Ramos (cell line): Measurements from ENCODE around the gene SRGAP2.
"Not testable (repeated sequence)": the region's sequence is repeated elsewhere in the genome, so short reads cannot be mapped to it uniquely, and the experiment has no call there.

Experiments used
- in situ Hi-C: fragments of 300-500 bp; cut with MboI; formaldehyde crosslinking; loops from one replicate; pipeline ENCODE4 v1.14.3; 2022; ENCODE audit warnings: low sequenced_read_pairs; ENCODE audit not compliant: unreplicated experiment

Gene SRGAP2

GRCh38 chr1:206204871-206205270, 1.5 kb downstream of the SRGAP2 start:
- in situ Hi-C loops, result not testable (repeated sequence)

- in situ Hi-C loops, result not testable (repeated sequence)
Observed at GRCh38 chr1:206205569-206205968, 2.2 kb downstream of the SRGAP2 start.

GRCh38 chr1:206210802-206211201, 7.5 kb downstream of the SRGAP2 start:
- in situ Hi-C loops, result not testable (repeated sequence)

- in situ Hi-C loops, result not testable (repeated sequence)
Observed at GRCh38 chr1:206215600-206216392, 12.5 kb downstream of the SRGAP2 start.

DNA sequence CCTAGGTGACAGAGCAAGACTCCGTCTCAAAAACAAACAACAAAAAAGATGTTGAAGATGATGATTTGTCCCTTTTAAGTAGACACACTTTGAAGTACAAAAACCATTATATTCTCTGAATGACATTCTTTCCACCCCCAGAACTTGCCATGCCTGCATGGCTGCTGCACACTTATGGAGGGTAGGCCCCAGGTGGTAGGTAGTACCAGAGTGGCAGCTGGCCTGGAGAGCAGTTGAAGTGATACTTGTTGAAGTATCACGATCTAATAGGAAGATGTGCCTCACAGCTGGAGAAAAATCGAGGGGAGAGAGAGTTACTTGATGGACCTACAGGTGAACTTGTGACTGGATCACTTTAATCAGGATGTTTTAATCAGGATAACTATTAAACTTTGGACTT, 14.9 kb downstream of the SRGAP2 start:
- in situ Hi-C loops, result not testable (repeated sequence)

GRCh38 chr1:206218765-206219164, 15.4 kb downstream of the SRGAP2 start:
- in situ Hi-C loops, result not testable (repeated sequence)

DNA sequence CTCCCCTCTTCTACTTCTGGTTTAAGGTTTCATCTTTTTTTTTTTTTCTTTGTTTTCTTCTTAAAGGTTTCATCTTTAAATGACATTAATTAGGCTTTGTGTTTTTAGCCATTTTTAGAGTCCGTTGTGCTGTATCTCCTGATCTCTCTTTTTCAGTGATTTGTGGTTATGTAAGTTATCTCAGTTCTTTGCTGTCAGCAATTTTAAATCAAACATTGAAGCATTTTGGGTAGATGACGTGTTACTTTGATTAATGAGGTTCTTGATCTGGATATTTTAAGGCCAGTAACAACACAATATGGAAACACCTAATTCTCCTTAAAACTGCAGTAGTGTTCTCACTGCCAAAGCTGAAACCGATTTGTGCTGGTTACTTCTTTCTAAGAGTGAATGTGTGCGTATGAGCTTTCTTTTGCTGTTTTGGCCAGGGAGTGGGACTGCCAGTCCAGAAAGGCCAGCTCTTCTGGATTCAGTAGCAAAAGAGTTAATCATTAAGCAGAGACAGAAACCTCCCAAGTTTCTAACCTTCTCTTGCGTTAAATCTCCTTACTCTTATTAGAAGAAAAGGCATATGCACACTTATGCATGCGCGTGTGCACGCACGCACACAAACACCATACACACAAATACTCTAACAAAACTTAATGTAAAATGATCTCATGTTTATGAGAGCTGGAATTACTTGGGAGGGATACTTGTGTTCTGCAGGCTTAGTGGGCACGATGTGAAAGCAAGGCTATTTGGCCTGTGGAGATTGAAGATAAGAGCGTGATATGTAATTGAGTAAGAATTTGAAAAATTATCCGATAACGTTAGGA, 16.4 kb downstream of the SRGAP2 start:
- in situ Hi-C loops, result not testable (repeated sequence)

DNA sequence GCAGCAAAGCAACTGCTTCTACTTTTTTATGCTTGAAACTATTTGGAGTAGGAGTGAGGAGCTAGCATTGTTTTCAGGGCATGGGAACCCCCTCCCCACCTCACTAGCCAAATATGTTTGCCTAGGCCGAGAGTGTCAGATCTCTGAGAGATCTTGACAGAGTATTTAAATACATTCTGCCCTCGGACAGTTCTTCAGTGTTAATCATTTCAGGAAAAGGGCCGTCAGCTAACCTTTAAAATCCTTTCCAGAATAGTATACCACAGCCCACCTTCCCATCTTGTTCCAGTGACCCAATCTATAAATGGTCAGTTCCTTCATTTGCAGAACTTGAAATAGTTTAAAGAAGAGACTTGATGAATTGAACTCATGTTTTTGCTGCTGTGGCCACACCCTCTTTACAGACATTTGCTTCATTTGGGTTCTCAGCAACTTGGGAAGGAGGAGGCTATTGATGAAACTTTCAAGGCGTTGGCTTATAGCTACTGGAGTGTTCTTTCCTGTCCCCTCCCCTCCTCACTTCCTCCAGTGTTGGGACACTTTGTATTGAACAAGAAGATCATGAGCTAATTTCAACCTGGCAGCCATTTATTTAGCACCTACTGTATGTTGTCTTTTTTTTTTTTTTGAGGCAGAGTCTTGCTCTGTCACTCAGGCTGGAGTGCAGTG, 17.1 kb downstream of the SRGAP2 start:
- in situ Hi-C loops, result not testable (repeated sequence)

DNA sequence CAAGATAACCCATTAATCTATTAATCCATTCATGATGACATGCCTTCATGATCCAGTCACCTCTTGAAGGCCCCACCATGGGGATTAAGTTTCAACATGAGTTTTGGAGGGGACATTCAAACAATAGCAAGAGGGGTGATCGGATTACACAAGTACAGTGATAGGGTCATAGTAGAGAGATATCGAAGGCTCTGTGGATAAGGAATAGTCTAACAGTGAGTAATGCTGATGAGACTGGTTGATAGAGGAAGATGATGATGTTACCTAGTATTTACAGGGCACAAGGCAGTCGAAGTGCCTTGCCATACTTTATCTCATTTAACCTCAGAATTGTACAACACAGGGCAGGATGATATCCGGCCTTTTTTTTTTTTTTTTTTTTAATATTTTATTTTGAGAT, 18.2 kb downstream of the SRGAP2 start:
- in situ Hi-C loops, result not testable (repeated sequence)

DNA sequence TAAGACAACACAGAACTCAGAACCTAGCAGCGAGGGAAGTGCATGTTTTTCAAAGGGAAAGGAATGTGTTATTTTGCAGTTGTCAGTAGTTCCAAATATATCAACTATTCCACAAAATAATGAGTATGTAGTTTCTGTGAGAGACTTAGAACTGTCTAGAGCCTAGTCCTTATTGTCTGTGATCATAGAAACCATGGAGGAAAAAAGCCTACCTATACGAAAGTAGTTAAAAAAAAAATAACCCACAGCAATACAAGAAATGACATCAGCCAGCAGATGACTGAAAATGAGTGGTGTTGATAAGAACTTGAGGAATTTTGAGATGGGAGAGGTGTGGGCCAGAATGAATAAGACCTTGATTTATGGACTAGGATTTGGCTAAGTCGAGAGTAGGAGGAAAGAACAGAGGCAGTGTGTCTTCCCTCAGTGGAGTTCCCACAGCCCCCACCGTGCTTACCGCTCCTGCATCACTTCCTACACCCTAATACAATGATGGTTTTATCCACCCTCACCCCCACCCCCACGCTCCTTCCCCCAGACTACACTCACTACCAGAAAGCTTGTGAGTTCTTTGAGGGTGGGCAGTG, 20.9 kb downstream of the SRGAP2 start:
- in situ Hi-C loops, result not testable (repeated sequence)

DNA sequence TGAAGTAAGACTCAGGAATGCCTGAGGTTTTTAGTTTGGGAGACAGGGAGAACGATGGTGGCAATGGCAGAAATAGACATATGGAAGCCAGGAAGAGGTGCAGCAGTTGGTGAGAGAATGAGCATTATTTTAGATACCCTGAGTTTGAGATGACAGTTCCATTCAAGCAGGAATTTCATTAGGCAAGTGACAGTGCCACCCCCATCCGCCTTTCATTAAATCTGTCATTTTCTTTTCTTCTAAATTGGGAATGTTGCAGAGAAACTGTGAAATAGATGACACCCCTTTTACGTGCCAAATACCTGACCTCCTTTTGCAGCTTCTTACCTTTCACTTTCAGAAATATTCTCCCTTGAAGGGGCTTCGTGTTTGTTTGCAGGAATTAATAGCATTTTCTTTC, 22.0 kb downstream of the SRGAP2 start:
- in situ Hi-C loops, result not testable (repeated sequence)

DNA sequence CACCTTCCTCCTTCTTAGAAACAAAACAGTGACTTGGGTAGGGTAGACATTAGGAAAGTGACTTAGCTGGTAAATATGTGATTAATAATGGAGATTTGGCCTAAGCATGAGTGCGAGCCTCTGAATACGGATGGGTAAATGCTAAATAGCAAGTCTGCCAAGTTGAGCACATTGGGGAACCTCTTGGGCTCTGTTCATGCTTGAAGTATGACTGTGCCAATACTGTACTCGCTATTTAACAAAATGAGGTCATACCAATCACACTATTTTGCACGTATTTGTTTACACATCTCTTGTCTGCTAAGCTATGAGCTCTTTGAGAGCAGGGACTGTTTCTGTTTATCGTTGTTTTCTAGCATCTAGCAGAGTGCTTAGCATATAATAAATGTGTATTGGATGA, 23.5 kb downstream of the SRGAP2 start:
- in situ Hi-C loops, result not testable (repeated sequence)

DNA sequence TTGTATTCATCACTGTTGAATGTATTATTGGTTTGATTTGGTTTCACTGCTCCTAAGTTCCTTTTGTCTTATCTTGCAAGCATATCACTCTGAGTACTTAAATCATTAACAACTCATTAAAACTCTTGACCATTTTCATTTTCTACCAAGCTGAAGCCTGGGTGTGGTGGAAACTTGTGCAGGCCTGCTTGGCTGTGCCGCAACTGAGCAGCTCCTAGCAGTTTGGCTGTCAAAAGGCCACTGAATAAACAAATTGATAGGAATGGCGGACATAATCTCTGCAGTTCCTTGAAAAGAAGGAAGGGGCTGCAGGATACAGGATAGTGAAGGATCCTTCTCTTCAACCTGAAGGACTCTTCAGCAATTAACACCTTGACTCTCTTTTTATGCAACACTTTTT, 25.9 kb downstream of the SRGAP2 start:
- in situ Hi-C loops, result not testable (repeated sequence)

- in situ Hi-C loops, result not testable (repeated sequence)
Observed at GRCh38 chr1:206231989-206232388, 28.6 kb downstream of the SRGAP2 start.

- in situ Hi-C loops, result not testable (repeated sequence)
Observed at GRCh38 chr1:206232970-206233645, 29.8 kb downstream of the SRGAP2 start.

- in situ Hi-C loops, result not testable (repeated sequence)
Observed at GRCh38 chr1:206234189-206234916, 31.0 kb downstream of the SRGAP2 start.

GRCh38 chr1:206235190-206235589, 31.8 kb downstream of the SRGAP2 start:
- in situ Hi-C loops, result not testable (repeated sequence)

DNA sequence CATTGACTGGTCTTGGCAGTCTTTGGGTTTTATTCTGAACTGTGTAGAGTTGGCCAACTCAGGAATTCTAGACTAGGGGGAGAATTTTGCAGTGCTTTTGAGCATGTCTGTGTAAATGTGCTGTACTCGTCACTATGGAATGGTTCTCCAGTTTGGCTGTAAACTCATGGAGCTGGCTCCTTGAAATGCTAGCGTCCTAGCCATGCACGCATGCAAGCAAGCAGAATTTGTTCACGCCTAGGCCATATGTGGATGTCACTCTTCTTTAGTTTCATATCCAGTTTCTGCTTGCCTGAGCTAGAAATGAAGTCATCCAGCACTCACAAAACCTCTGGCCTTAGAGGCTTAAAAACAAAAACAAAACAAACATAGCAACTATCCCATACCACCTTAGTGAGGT, 36.9 kb downstream of the SRGAP2 start:
- in situ Hi-C loops, result not testable (repeated sequence)

DNA sequence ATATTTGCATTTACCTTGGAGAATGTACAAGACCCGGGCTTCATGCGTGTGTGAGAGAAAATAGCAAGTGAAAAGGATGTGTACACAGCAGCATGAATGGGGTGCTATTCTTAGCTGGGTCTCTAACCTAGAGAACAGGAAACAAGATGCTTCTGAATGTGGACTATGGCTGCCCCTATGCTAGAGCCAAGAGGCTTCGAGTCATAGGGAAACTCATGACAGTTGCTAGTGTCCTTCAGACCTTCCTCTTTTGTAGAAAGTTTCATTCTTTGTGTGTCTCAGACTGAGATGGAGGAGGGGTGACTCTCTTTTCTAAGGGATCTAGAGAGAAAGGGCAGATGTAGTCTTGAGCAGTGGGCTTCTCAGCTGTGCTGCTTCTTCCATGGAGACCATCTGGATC, 40.0 kb downstream of the SRGAP2 start:
- in situ Hi-C loops, result not testable (repeated sequence)
